NCI-H2227 (cell line): ENCODE results near the gene ADCK1.
A peak's percentile ranks its signal among the peaks of the same experiment; 100 is the strongest.
"Not testable (repeated sequence)": the region's sequence is repeated elsewhere in the genome, so short reads cannot be mapped to it uniquely, and the experiment has no call there.

Experiments
- DNase-seq: peaks from one replicate; lab custom pipeline; 2025; ENCODE audit not compliant: unreplicated experiment; lab: John Stamatoyannopoulos, UW

Gene ADCK1

GRCh38 chr14:77864085-77864484, 64.2 kb downstream of the ADCK1 start:
- no peak for DNase-seq

- DNase-seq = no peak
Observed at GRCh38 chr14:77864580-77864979, 64.7 kb downstream of the ADCK1 start.

- no peak for DNase-seq
Observed at GRCh38 chr14:77865455-77865854, 65.5 kb downstream of the ADCK1 start.

- no peak for DNase-seq
Observed at GRCh38 chr14:77866932-77867331, 67.0 kb downstream of the ADCK1 start.

- DNase-seq = no peak
Observed at GRCh38 chr14:77867476-77867875, 67.6 kb downstream of the ADCK1 start.

- DNase-seq = no peak
Observed at GRCh38 chr14:77868552-77869285, 68.8 kb downstream of the ADCK1 start.

- no peak for DNase-seq
Observed at GRCh38 chr14:77869340-77869739, 69.4 kb downstream of the ADCK1 start.

- no peak for DNase-seq
Observed at GRCh38 chr14:77870646-77871045, 70.7 kb downstream of the ADCK1 start.

GRCh38 chr14:77872152-77872551, 72.2 kb downstream of the ADCK1 start:
- no peak for DNase-seq

GRCh38 chr14:77872983-77873382, 73.1 kb downstream of the ADCK1 start:
- DNase-seq = no peak

GRCh38 chr14:77878783-77879182, 78.9 kb downstream of the ADCK1 start:
- DNase-seq = no peak

GRCh38 chr14:77880056-77880455, 80.1 kb downstream of the ADCK1 start:
- no peak for DNase-seq

- DNase-seq = peak; percentile 93
Observed at GRCh38 chr14:77882098-77882497, 82.2 kb downstream of the ADCK1 start.

GRCh38 chr14:77882636-77883035, 82.7 kb downstream of the ADCK1 start:
- no peak for DNase-seq

- DNase-seq = peak; percentile 68
Observed at GRCh38 chr14:77883131-77883846, 83.4 kb downstream of the ADCK1 start.

GRCh38 chr14:77883847-77884238, 83.9 kb downstream of the ADCK1 start:
- DNase-seq = no peak

- no peak for DNase-seq
Observed at GRCh38 chr14:77885367-77885766, 85.5 kb downstream of the ADCK1 start.

- DNase-seq = no peak
Observed at GRCh38 chr14:77886010-77886409, 86.1 kb downstream of the ADCK1 start.

GRCh38 chr14:77888903-77889302, 89.0 kb downstream of the ADCK1 start:
- DNase-seq = not testable (repeated sequence)

- no peak for DNase-seq
Observed at GRCh38 chr14:77889971-77890442, 90.1 kb downstream of the ADCK1 start.

GRCh38 chr14:77890873-77891272, 91.0 kb downstream of the ADCK1 start:
- no peak for DNase-seq

GRCh38 chr14:77892381-77892871, 92.5 kb downstream of the ADCK1 start:
- DNase-seq = no peak
